ENCODE results near the gene BMS1. TPM values are rescaled to one million over a fixed set of nuclear protein-coding genes. Genes with fewer than 3 reads are reported as not detected.

BMS1 gene
- total and polyA plus RNA-seq, 11 donors, result 6.7 to 17.1 (median 13.8) TPM

GRCh38 chr10:42864575-42864974, 82.0 kb downstream of the BMS1 start:
- 19 to 28% (median 23%) methylated on average over 8 of the region's 8 CpGs for WGBS, 4 donors
- ATAC-seq (no peak), DNase-seq (peak in 1 of 5 donors; percentile 21)
- Histone ChIP-seq H3K9me3 (no peaks in the 10 kb centered on the region), H3K36me3 (no peaks in the 10 kb centered on the region), H3K27me3 (peaks cover 5 to 64% (median 29%) of the 10 kb centered on the region in 9 donors), H3K4me1 (peaks cover 0 to 13% (median 9%) of the 10 kb centered on the region in 12 donors), H3K4me3 (no peak overlapping the region), H3K27ac (no peak overlapping the region)
- intact Hi-C loops (cut with DNase I), result loop anchor here in 2 of 10 donors (10.0 kb wide), 2 partner anchors 480 to 600 kb away; no protein-coding TSS in a partner anchor
- TF ChIP-seq POLR2A (IDR thresholded peaks at IDR 0.05), result no peak
- TF ChIP-seq CTCF (IDR thresholded peaks at IDR 0.05), result peak in 5 of 12 donors; percentile 7 to 23 (median 16)

GRCh38 chr10:42865716-42866114, 83.1 kb downstream of the BMS1 start:
- Histone ChIP-seq H3K27ac (no peak overlapping the region), H3K4me1 (peaks cover 0 to 13% (median 9%) of the 10 kb centered on the region in 12 donors), H3K4me3 (no peak overlapping the region), H3K9me3 (no peaks in the 10 kb centered on the region), H3K27me3 (peaks cover 5 to 56% (median 19%) of the 10 kb centered on the region in 9 donors), H3K36me3 (no peaks in the 10 kb centered on the region)
- no peak for ATAC-seq
- DNase-seq, result peak in 1 of 5 donors; percentile 10
- no peak for TF ChIP-seq CTCF (IDR thresholded peaks at IDR 0.05)
- no peak for TF ChIP-seq POLR2A (IDR thresholded peaks at IDR 0.05)
- intact Hi-C loops (cut with DNase I), result loop anchor here in 8 of 10 donors (1.0 to 10.0 kb wide), 6 partner anchors 239 to 599 kb away; no protein-coding TSS in a partner anchor
- WGBS, 4 donors, result 34 to 56% (median 50%) methylated on average over 16 to 18 of the region's 18 CpGs

- Histone ChIP-seq H3K4me1 (peaks cover 0 to 18% (median 11%) of the 10 kb centered on the region in 12 donors), H3K4me3 (peak overlapping the region in 10 of 12 donors; percentile 5 to 45 (median 29)), H3K9me3 (no peaks in the 10 kb centered on the region), H3K36me3 (no peaks in the 10 kb centered on the region), H3K27ac (no peak overlapping the region), H3K27me3 (peaks cover 5 to 49% (median 19%) of the 10 kb centered on the region in 9 donors)
- ATAC-seq (peak; percentile 96 to 100 (median 100)), DNase-seq (peak; percentile 75 to 93 (median 84))
- peak; percentile 54 to 88 (median 80) for TF ChIP-seq CTCF (IDR thresholded peaks at IDR 0.05)
- TF ChIP-seq POLR2A (IDR thresholded peaks at IDR 0.05), result no peak
- intact Hi-C loops (cut with DNase I), result loop anchor here in 8 of 10 donors (1.0 to 10.0 kb wide), 6 partner anchors 238 to 598 kb away; no protein-coding TSS in a partner anchor
- 1 to 3% (median 2%) methylated on average over 30 to 87 of the region's 87 CpGs for WGBS, 4 donors
Measured at GRCh38 chr10:42866115-42866995, 83.8 kb downstream of the BMS1 start.

- Histone ChIP-seq H3K9me3 (no peaks in the 10 kb centered on the region), H3K4me1 (peaks cover 0 to 28% (median 16%) of the 10 kb centered on the region in 12 donors), H3K27ac (no peak overlapping the region), H3K36me3 (no peaks in the 10 kb centered on the region), H3K27me3 (peaks cover 5 to 39% (median 19%) of the 10 kb centered on the region in 9 donors), H3K4me3 (no peak overlapping the region)
- intact Hi-C loops (cut with DNase I), result loop anchor here in 8 of 10 donors (1.0 to 10.0 kb wide), 6 partner anchors 237 to 597 kb away; no protein-coding TSS in a partner anchor
- WGBS, 4 donors, result 95 to 97% (median 96%) methylated on average over 9 of the region's 9 CpGs
- peak in 1 of 5 donors; percentile 2 for DNase-seq
- TF ChIP-seq POLR2A (IDR thresholded peaks at IDR 0.05) (no peak), CTCF (IDR thresholded peaks at IDR 0.05) (no peak)
- no peak for ATAC-seq
Measured at GRCh38 chr10:42867571-42867970, 85.0 kb downstream of the BMS1 start.
